Left ventricle myocardium inferior (tissue), 1 donor: ENCODE data around the gene SELPLG. TPM values are rescaled to one million over a fixed set of nuclear protein-coding genes. Genes with fewer than 3 reads are reported as not detected.

ENCODE experiments used
- DNase-seq: peaks from one replicate; pipeline ENCODE4 v3.0.0-alpha.2; 2020
- H3K27ac ChIP-seq: fragments of 200-600 bp; replicated peaks from 2 replicates; pipeline ENCODE4 v1.8.0; 2021
- H3K27me3 ChIP-seq: fragments of 200-600 bp; 2 replicates; pipeline ENCODE4 v1.8.0; 2021; ENCODE audit warnings: low read depth
- H3K36me3 ChIP-seq: fragments of 200-600 bp; 2 replicates; pipeline ENCODE4 v1.8.0; 2021
- H3K4me1 ChIP-seq: fragments of 200-600 bp; 2 replicates; pipeline ENCODE4 v1.8.0; 2021
- H3K4me3 ChIP-seq: fragments of 200-600 bp; 2 replicates; pipeline ENCODE4 v1.8.0; 2021; ENCODE audit warnings: mild to moderate bottlenecking, moderate library complexity
- H3K9me3 ChIP-seq: fragments of 200-600 bp; replicated peaks from 2 replicates; pipeline ENCODE4 v1.8.0; 2021
- intact Hi-C: fragments of 100-400 bp; cut with micrococcal nuclease; formaldehyde crosslinking; loops from one replicate; pipeline ENCODE4 v1.11.0; 2022
- total RNA-seq: library from RNA; stranded (reverse); fragmentation: NEBNext Ultra II Directional; extraction: Animal tissue kit (Norgen Biotek cat#: 25700); gene quantifications from one replicate; pipeline ENCODE4 v1.2.1, GENCODE V29; 2021
- TF ChIP-seq, protein P1 (sequence below): fragments of 200-600 bp; IDR thresholded peaks from 2 replicates; pipeline ENCODE4 v1.8.0; 2021; ENCODE audit warnings: antibody characterized with exemption, mild to moderate bottlenecking, borderline replicate concordance
- donor health status: DM: no; HTN: yes; CAD: no; lungs with severe emphysema.

SELPLG gene
- total RNA-seq, 1 donor from 2014 or later: 3.4 TPM

DNA sequence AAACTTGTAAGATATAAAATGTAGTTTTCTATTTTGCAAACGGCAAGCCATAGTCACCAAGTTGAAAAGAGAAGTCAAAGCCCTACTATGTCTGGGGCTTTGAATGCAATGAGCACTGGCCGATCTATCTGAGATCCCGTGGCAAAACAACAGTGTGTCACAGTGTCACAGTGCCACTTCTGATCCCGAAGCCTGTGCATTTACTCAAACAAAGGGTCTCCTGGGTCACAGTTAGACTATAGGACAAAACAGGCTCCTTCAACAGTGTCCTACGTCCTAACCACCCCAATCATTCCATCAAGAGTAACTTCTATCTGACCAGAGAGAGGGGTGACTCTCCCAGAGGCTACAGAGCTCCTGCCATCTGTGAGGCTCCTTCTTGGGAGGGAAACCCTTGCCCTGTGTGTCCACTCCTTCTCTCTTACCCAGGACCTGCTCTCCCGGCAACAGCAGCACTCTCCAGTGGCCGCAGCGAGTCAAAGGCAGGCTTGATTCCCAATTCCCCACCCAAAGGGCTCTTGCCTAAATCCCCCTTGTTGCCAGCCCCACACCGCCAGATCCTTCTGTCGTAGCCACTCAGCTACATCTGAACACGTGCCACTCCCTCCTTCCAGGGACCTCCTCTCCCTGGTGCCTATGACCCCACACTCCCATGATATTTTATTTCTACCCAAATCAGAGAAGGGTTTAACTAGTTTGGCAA, 14.0 kb upstream of the SELPLG start:
- intact Hi-C loops: no loop called here
- no peak overlapping the region for H3K4me3 ChIP-seq
- H3K27ac ChIP-seq: peak overlapping the region; percentile 55
- no peaks in the 10 kb centered on the region for H3K9me3 ChIP-seq
- no peak for DNase-seq
- peaks cover 81% of the 10 kb centered on the region for H3K4me1 ChIP-seq
- H3K36me3 ChIP-seq: peaks cover 78% of the 10 kb centered on the region
- no peaks in the 10 kb centered on the region for H3K27me3 ChIP-seq
- TF ChIP-seq, protein P1, sequence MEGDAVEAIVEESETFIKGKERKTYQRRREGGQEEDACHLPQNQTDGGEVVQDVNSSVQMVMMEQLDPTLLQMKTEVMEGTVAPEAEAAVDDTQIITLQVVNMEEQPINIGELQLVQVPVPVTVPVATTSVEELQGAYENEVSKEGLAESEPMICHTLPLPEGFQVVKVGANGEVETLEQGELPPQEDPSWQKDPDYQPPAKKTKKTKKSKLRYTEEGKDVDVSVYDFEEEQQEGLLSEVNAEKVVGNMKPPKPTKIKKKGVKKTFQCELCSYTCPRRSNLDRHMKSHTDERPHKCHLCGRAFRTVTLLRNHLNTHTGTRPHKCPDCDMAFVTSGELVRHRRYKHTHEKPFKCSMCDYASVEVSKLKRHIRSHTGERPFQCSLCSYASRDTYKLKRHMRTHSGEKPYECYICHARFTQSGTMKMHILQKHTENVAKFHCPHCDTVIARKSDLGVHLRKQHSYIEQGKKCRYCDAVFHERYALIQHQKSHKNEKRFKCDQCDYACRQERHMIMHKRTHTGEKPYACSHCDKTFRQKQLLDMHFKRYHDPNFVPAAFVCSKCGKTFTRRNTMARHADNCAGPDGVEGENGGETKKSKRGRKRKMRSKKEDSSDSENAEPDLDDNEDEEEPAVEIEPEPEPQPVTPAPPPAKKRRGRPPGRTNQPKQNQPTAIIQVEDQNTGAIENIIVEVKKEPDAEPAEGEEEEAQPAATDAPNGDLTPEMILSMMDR: no peak

DNA sequence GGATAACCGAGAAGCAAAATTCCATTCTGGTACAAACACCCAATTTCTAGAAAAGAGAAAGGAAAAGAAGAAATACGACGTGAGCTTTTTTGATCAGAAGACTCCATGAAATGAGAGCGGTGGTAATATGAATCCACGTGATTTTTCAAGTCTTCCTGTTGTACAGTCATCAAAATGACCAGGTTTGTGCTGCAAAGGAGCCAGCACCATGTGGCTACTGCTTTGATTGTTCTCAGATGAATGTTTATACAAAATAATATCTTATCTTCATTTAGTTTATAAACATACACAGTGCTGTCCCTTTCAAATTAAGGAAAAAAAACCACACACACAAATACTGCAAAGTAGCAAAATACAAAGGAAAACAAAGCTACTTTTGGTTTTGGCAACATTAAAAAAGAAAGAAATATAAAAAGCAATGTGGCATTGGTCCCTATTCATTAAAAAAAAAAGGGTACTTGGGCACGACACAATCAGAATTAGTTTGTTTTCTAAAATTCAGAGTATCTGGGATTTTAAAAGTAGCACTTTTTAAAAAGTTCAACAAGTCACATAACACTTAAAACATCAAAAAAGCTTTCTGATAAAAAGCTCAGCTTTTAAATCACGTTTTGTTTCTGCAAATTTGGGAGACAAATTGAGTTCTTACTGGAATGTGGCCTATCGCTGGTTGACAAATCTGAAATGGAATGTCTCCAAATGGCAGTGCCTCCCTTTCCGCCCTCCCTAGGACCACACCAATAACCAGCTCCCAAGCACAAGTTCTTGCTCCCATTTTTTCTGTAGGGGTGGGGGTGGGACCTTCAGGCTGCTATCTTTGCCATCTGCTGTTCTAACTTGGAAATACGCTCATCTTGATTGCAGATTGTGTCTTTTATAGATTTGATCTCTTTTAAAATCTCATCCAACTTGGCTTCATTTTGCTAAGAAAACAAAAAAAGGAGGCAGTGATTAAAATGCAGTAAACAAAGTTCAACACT, 13.2 kb upstream of the SELPLG start:
- H3K4me1 ChIP-seq: peaks cover 81% of the 10 kb centered on the region
- peaks cover 74% of the 10 kb centered on the region for H3K36me3 ChIP-seq
- no peak overlapping the region for H3K4me3 ChIP-seq
- no peaks in the 10 kb centered on the region for H3K9me3 ChIP-seq
- no peaks in the 10 kb centered on the region for H3K27me3 ChIP-seq
- intact Hi-C loops: no loop called here
- DNase-seq: no peak
- TF ChIP-seq, protein P1: no peak
- H3K27ac ChIP-seq: peak overlapping the region; percentile 55

DNA sequence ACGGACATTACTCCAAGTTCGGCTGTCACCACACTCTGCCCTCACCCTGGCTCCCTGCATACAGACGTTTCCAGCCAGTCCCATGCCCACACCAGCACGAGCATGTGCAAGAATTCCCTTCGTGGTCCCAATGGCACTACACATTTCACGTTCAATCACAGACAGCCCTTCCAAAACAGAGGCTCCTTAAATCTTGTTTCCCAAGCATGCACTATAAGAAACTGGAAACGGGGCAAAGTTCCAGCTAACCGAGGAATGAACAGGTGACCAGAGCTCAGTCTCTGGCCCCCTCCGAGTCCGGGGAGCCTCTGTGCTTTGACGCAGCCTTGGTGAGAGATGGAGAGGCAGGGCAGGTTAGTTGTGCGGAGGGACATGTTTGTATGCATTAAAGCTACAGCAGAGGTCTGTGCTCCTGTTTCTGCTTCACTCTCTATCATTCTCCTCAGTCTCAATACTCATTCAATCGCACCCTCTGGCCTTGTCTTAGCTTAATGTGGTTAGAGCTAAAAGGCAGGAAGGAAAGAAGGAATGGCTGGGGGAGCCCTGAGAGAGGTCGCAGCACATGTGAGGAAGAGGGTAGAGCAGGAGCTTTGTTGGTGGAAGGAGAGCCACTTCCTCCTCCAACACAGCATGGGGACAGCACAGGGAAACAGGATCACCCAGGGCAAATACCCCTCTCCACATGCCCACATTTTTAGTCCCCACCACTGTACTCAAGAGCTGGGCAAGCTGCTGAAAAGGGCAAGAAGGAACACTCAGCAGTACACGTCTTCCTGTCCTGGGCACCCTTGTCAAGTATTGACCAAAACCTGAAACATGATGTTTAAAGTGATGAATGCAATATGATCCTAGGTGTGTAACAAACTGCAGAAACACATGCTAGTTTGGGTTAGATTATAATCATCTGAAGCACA, 12.2 kb upstream of the SELPLG start:
- H3K27ac ChIP-seq: peak overlapping the region; percentile 55
- peaks cover 65% of the 10 kb centered on the region for H3K36me3 ChIP-seq
- H3K27me3 ChIP-seq: no peaks in the 10 kb centered on the region
- H3K4me3 ChIP-seq: no peak overlapping the region
- DNase-seq: no peak
- TF ChIP-seq, protein P1: no peak
- H3K4me1 ChIP-seq: peaks cover 89% of the 10 kb centered on the region
- H3K9me3 ChIP-seq: no peaks in the 10 kb centered on the region
- intact Hi-C loops: no loop called here

DNA sequence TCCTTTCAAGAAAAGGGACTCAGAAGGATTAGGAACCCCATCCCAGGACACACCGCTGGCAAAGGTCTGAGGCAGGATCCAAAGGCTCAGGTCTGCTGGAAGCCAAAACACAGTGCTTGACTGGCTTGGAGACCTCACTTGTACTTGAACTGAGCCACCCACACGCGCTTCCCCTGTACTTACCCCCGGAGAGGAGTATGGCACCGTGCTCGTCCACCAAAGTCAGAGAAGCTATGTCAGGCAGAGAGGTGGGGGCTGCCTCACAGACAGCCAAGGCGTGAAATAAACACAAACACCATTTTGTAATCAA, 11.1 kb upstream of the SELPLG start:
- H3K36me3 ChIP-seq: peaks cover 55% of the 10 kb centered on the region
- peak overlapping the region; percentile 73 for H3K27ac ChIP-seq
- peaks cover 83% of the 10 kb centered on the region for H3K4me1 ChIP-seq
- H3K4me3 ChIP-seq: no peak overlapping the region
- intact Hi-C loops: no loop called here
- H3K9me3 ChIP-seq: no peaks in the 10 kb centered on the region
- no peaks in the 10 kb centered on the region for H3K27me3 ChIP-seq
- DNase-seq: no peak
- TF ChIP-seq, protein P1: no peak
